HFF-Myc (cell line): ENCODE data around the gene REPIN1.

Experiments used
- DNase-seq: peaks from one replicate; pipeline ENCODE4 v3.0.0-alpha.2; 2011; ENCODE audit warnings: low read depth; ENCODE audit errors: extremely low read depth
- H3K4me3 ChIP-seq: replicated peaks from 2 replicates; pipeline ENCODE4 v1.5.1; 2011; ENCODE audit warnings: low read depth, mild to moderate bottlenecking, control low read depth, low read length
- CTCF ChIP-seq: IDR thresholded peaks from 2 replicates; pipeline ENCODE4 v1.5.1; 2012; ENCODE audit warnings: mild to moderate bottlenecking, low read depth, low read length, control low read depth; ENCODE audit errors: missing control alignments

The REPIN1 gene

GRCh38 chr7:150368096-150368883 is at the start of gene REPIN1:
Gene REPIN1 (plus strand): TSS chr7:150368822. CDS start chr7:150369712, 890 bp downstream.
- TF ChIP-seq CTCF, result no peak
- H3K4me3 ChIP-seq, result peak within 1 kb of the TSS; percentile 81
- DNase-seq, result no peak

- H3K4me3 ChIP-seq, result no peak overlapping the region
- DNase-seq, result no peak
- no peak for TF ChIP-seq CTCF
These were observed 46.9 kb upstream of the REPIN1 start for GRCh38 chr7:150321788-150322113.

- no peak for TF ChIP-seq CTCF
- no peak overlapping the region for H3K4me3 ChIP-seq
- DNase-seq, result no peak
These were observed 46.3 kb upstream of the REPIN1 start for GRCh38 chr7:150322114-150322832.

GRCh38 chr7:150322833-150323681 is 45.6 kb upstream of the REPIN1 start, which contains the start of the genes ACTR3C and LRRC61:
Gene ACTR3C (minus strand): TSS chr7:150323545. CDS start chr7:150295296, 28,249 bp downstream.
Gene LRRC61 (plus strand): TSS chr7:150323355. CDS start chr7:150336862, 13,507 bp downstream.
- no peak for DNase-seq
- no peak for TF ChIP-seq CTCF
- peak within 1 kb of the TSS; percentile 42 for H3K4me3 ChIP-seq

- H3K4me3 ChIP-seq, result peak overlapping the region; percentile 42
- TF ChIP-seq CTCF, result no peak
- no peak for DNase-seq
These were observed 44.8 kb upstream of the REPIN1 start for GRCh38 chr7:150323682-150324372.
